ENCODE measurements around the gene SURF2. TPM values are rescaled to one million over a fixed set of nuclear protein-coding genes. Genes with fewer than 3 reads are reported as not detected.

The SURF2 gene
- total RNA-seq, 1 donor from 2014 or later = 17.3 TPM

DNA sequence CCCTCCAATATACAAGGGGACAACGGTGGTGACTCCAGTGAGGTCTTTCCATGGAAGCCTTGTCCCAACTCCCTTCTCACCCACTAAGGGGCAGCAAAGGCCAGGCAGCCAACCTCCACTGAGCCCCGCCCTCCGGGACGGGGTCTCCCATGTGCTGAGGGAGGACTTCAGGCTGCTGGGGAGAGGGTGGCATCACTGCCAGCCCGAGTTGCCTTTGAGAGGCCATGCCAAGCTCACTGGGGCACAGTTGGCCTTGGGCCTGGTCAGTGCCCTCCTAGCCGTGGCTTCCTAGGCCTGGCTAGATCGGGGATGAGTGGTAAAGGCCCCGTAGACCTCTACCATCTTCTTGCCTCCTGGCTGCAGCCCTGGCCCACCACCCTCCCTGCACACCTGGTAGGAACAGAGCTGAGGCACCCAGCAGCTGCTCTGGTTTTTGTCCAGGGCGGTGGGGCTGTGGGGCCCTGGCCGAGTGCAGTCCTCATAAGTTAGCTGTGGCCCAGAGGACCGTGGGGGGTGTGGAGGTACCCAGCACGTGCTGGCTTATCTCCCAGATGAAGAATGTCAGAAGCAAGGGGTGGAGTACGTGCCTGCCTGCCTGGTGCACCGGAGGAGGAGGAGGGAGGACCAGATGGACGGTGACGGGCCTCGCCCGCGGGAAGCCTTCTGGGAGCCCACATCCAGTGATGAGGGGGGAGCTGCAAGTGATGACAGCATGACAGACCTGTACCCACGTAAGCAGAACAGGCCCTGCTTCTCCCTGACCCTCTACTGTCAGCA is 3.2 kb downstream of the SURF2 start:
- no peak for DNase-seq
- no peak for ATAC-seq (ENCODE audit: low read depth)
- H3K4me3 Mint-ChIP-seq = peak overlapping the region; percentile 7
- peaks cover 53% of the 10 kb centered on the region for H3K36me3 Mint-ChIP-seq (ENCODE audit: low read depth)
- no peak overlapping the region for H3K27ac Mint-ChIP-seq
- peaks cover 35% of the 10 kb centered on the region for H3K4me1 Mint-ChIP-seq
- intact Hi-C loops (cut with micrococcal nuclease) = no loop called here
- TF ChIP-seq, protein P1, sequence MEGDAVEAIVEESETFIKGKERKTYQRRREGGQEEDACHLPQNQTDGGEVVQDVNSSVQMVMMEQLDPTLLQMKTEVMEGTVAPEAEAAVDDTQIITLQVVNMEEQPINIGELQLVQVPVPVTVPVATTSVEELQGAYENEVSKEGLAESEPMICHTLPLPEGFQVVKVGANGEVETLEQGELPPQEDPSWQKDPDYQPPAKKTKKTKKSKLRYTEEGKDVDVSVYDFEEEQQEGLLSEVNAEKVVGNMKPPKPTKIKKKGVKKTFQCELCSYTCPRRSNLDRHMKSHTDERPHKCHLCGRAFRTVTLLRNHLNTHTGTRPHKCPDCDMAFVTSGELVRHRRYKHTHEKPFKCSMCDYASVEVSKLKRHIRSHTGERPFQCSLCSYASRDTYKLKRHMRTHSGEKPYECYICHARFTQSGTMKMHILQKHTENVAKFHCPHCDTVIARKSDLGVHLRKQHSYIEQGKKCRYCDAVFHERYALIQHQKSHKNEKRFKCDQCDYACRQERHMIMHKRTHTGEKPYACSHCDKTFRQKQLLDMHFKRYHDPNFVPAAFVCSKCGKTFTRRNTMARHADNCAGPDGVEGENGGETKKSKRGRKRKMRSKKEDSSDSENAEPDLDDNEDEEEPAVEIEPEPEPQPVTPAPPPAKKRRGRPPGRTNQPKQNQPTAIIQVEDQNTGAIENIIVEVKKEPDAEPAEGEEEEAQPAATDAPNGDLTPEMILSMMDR (IDR thresholded peaks at IDR 0.05) = no peak
- no peaks in the 10 kb centered on the region for H3K27me3 Mint-ChIP-seq
- CTCF ChIA-PET = no interaction called here
- H3K9me3 Mint-ChIP-seq = no peaks in the 10 kb centered on the region
- POLR2A ChIA-PET = interaction anchor here (1.0 to 1.3 kb wide), 3 partner anchors 12 to 24 kb away, joined by 4 to 5 read pairs (median 4); partner anchors contain the start of genes MED22 and RPL7A

DNA sequence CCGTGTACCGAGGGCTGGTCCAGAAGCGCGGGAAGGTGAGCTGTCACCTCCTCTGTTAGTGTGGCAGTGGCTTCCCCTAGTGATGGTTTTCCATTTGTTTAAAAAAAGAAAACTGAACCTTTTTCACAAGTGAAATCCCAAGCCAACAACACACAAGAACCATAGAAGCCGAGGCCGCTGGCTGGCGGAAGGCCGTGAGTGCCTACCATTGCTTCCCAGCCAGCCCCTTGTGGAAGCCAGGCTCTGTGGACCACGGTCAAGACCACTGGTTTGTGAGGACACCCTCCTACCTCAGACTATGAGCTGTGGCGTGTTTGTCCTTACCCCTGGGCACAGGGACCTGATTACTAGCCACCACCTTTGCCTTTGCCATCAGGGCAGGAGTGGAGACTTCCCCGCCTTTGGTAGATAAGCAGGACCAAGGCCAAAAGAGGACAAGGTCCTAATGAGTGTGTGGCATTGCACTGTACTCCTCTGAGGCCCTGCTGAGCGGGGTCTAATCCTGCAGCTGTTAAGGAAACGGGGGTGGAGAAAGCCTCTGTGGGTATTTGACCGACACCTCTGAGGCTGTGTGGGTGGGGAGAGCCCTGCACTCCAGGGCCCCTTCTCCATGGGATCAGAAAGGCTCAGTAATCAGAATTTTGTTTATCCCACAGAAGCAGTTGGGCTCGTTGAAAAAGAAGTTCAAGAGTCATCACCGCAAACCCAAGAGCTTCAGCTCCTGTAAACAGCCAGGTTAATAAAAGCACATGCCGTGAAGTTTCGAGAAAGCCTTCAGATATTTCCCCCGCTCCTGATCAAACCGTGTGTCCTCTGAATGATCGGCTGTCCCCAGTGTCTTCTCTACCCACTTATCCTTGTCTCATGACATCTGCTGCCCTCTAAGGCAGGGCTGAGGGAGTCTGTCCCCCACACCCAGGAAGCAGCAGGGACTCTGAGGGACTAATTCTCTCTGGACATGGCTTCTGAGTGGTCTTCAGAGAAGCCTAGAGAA is 4.3 kb downstream of the SURF2 start:
- CTCF ChIA-PET = no interaction called here
- Mint-ChIP-seq H3K27ac (no peak overlapping the region), H3K9me3 (no peaks in the 10 kb centered on the region), H3K36me3 (ENCODE audit: low read depth) (peaks cover 64% of the 10 kb centered on the region), H3K4me1 (peaks cover 25% of the 10 kb centered on the region), H3K4me3 (no peak overlapping the region), H3K27me3 (no peaks in the 10 kb centered on the region)
- TF ChIP-seq, protein P1 (IDR thresholded peaks at IDR 0.05) = no peak
- POLR2A ChIA-PET = interaction anchor here (1.3 kb wide), 1 partner anchor 13 kb away, joined by 4 read pairs; the partner anchor contains the start of genes MED22 and RPL7A
- intact Hi-C loops (cut with micrococcal nuclease) = no loop called here
- no peak for DNase-seq
- no peak for ATAC-seq (ENCODE audit: low read depth)

DNA sequence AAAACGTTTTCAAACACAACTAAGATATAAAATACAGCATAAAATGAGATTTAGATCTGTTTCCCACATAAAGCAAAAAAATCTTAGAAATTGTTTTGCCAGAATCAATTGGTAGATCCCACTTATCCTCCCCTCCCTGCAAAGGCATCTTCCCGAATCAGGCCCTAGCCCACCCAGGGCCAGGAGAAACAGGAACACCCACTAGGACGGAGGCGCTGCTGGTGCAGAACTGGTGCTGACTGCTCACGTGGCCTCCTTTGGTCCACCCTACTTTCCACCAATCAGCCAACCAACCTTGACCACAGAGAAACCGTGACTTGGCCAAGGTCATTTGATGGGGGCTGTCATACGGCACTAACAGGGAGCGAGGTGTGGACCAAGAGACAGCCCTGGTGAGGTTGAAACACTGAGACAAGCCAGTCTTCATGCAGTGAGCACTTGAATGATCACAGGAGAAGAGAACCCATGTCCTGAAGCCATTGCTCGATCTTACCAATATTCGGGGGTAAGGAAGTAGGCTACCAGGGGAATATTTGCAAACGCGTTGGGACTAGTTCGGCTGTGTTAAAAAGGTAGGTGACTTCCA is 5.2 kb downstream of the SURF2 start:
- Mint-ChIP-seq H3K27ac (no peak overlapping the region), H3K4me1 (peaks cover 22% of the 10 kb centered on the region), H3K36me3 (ENCODE audit: low read depth) (peaks cover 73% of the 10 kb centered on the region), H3K4me3 (no peak overlapping the region), H3K27me3 (no peaks in the 10 kb centered on the region), H3K9me3 (no peaks in the 10 kb centered on the region)
- no peak for DNase-seq
- ChIA-PET CTCF (no interaction called here), POLR2A (no interaction called here)
- intact Hi-C loops (cut with micrococcal nuclease) = no loop called here
- TF ChIP-seq, protein P1 (IDR thresholded peaks at IDR 0.05) = no peak
- no peak for ATAC-seq (ENCODE audit: low read depth)

DNA sequence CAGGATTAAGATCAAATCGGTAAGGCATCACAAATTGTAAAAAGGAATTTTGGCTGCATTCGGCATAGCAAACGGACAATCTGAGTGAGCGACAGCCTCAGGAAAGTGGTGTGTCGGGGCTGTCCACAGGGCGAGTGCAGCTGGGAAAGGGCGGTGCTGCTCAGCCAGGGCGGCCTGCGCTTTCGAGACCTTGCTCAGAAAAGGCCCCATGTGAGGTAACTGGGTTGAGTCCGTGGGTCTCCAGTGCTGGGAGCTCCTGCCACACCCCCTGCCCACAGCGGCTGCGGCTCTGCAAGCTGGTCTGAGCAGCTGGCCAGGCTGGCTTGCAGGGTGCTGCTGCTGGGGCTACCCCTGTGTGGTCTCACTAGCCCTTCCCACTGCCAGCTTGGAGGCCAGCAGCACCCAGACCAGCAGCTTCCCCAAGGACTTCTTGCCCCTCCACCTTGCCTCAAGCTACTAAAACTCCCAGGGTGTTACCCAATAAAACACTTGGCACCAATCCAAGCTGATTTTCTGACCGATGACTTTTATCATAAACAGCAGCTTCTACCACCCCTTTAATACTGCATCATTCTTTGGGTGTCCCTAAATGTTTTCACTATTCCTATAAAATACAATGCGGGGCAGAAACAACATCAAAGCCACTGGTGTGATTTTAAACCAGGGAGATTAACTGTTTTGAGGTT is 6.2 kb downstream of the SURF2 start:
- intact Hi-C loops (cut with micrococcal nuclease) = no loop called here
- ChIA-PET POLR2A (no interaction called here), CTCF (no interaction called here)
- DNase-seq = no peak
- TF ChIP-seq, protein P1 (IDR thresholded peaks at IDR 0.05) = no peak
- Mint-ChIP-seq H3K36me3 (ENCODE audit: low read depth) (peaks cover 78% of the 10 kb centered on the region), H3K4me3 (no peak overlapping the region), H3K27me3 (no peaks in the 10 kb centered on the region), H3K9me3 (no peaks in the 10 kb centered on the region), H3K27ac (no peak overlapping the region), H3K4me1 (peaks cover 14% of the 10 kb centered on the region)
- ATAC-seq (ENCODE audit: low read depth) = no peak
